ENCODE results near the gene ELMOD3.

DNA sequence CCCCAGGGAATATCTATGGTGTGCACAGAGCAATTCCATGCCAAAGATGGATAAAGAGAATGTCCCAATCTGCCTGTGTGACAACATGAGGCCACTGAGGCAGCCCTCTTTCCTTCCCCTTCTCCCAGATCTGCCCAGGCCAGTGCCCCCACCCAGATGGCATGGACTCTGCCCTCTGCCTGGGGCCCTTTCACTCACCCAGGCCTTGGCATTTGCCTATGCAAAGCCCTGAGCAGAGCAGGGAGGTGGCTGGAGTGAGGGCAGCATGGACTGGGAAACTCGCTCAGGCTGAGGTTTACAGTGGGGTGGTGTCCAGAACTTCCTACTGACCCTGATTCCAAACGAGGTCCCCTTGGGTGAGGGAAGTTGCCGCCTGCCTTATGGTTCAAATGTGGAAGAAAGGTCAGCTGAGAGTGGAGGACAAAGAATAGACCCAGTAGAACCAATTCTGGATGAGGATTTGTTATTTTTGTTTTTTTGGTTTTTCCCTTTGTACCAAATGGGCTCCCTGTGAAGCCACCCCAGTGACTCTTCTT, 72.8 kb downstream of the ELMOD3 start:
- TF ChIP-seq, protein P1, sequence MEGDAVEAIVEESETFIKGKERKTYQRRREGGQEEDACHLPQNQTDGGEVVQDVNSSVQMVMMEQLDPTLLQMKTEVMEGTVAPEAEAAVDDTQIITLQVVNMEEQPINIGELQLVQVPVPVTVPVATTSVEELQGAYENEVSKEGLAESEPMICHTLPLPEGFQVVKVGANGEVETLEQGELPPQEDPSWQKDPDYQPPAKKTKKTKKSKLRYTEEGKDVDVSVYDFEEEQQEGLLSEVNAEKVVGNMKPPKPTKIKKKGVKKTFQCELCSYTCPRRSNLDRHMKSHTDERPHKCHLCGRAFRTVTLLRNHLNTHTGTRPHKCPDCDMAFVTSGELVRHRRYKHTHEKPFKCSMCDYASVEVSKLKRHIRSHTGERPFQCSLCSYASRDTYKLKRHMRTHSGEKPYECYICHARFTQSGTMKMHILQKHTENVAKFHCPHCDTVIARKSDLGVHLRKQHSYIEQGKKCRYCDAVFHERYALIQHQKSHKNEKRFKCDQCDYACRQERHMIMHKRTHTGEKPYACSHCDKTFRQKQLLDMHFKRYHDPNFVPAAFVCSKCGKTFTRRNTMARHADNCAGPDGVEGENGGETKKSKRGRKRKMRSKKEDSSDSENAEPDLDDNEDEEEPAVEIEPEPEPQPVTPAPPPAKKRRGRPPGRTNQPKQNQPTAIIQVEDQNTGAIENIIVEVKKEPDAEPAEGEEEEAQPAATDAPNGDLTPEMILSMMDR (IDR thresholded peaks at IDR 0.05): no peak
- TF ChIP-seq POLR2A (IDR thresholded peaks at IDR 0.05) (no peak), POLR2AphosphoS5 (IDR thresholded peaks at IDR 0.05) (no peak), EP300 (IDR thresholded peaks at IDR 0.05; ENCODE audit: low read depth) (no peak)
